Retinal pigment epithelial cell (primary cell): ENCODE measurements around the gene FHOD1.

Experiments used
- DNase-seq: peaks from one replicate; pipeline ENCODE4 v3.0.0-alpha.2; 2010; ENCODE audit warnings: low read depth
- H3K4me3 ChIP-seq: 2 replicates; pipeline ENCODE4 v1.5.1; 2011; ENCODE audit warnings: mild to moderate bottlenecking, low read length, control low read depth, moderate library complexity
- CTCF ChIP-seq: conservative IDR thresholded peaks from 2 replicates; pipeline ENCODE4 v1.5.1; 2011; ENCODE audit warnings: low read depth, low read length, control low read depth, inconsistent platforms

The FHOD1 gene

DNA sequence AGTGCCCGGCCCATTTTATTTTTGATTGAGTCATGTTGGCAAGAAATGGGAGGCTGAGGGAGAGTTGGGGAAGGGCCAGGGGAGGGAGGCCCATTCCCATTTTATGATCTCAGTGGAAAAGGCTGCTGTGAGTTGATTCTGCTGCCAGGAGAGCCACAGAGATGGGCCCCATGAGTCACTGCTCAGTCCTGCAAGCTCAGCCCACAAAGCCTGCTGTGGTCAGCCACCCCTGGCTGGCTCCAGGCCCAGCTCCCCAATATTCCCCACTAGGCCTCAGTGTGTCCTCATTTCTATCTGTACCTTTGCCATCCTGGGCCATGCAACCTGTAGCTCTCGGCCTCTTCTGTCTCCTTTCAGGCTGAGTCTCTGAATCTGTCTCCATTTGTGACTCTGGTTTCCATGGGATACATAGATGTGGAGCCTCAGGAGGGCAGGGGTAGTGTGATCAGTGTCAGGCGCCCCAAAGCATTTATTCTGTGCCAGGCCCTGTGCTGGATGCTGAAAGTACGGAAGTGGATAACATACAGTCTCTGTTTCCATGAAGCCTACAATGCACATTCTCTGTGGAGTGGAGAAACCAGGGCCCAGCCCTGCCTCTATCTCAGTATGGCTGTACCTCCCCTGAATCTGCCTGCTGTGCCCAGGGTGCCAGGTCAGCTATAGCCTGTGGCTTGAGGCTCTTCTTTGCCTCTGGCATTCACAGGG is 30.2 kb upstream of the FHOD1 start:
- TF ChIP-seq CTCF = no peak
- peak; percentile 88 for DNase-seq
- no peak overlapping the region for H3K4me3 ChIP-seq

GRCh38 chr16:67275321-67275720 is 28.0 kb upstream of the FHOD1 start:
- TF ChIP-seq CTCF = no peak
- no peak overlapping the region for H3K4me3 ChIP-seq
- no peak for DNase-seq

DNA sequence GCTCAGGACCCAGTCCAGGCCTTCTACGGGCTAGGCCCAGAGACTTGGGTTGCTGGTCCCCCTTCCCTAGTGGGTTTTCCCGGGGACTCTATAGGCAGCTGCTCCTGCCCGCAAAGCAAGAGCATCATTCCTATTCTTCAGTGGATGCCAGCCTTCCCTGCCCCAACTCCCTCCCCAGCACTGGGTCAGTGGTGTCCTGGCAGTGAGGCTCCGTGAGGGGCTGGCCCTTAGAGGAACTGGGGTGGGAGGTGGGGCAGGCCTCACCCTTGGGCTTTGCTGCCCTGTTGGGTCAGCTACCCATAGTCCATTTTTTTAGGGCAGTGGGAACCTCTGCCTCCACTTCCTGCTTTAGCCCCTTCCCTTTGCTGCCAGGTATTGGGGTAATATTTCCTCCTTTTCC is 24.2 kb upstream of the FHOD1 start:
- TF ChIP-seq CTCF = no peak
- no peak for DNase-seq
- H3K4me3 ChIP-seq = no peak overlapping the region

DNA sequence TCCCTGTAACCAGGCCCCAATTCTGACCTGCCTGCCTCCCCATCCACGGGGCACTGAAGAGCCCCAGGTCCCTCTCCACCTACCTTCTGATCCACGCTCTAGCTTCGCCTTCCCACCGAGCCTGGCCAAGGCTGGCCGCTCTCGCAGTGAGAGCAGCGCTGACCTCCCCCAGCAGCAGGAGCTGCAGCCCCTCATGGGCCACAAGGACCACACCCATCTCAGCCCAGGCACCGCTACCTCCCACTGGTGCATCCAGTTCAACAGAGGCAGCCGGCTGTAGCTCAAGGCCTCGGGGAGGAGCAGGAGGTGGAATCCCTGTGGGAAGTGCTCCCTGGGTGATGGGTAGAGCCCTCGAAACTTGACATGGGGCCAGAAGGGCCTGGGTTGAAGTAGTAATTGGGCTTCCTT is 23.7 kb upstream of the FHOD1 start:
- TF ChIP-seq CTCF = no peak
- DNase-seq = no peak
- H3K4me3 ChIP-seq = no peak overlapping the region

- no peak overlapping the region for H3K4me3 ChIP-seq
- no peak for DNase-seq
- TF ChIP-seq CTCF = no peak
These were observed 22.5 kb upstream of the FHOD1 start for GRCh38 chr16:67269766-67270165.

DNA sequence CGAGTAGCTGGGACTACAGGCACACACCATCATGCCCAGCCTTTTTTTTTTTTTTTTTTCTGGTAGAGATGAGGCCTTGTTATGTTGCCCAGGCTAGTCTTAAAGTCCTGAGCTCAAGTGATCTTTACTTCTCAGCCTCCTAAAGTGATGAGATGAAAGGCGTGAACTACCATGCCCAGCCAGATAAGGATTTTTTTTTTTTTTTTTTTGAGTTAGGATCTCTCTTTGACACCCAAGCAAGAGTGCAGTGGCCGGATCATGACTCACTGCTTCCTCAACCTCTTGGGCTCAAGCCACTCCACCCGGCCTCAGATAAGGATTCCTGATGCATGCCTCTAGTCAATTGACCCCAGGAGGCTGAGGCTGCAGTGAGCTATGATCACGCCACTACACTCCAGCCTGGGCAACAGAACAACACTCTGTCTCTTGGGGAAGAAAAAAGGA is 20.9 kb upstream of the FHOD1 start:
- TF ChIP-seq CTCF = no peak
- no peak for DNase-seq

GRCh38 chr16:67265834-67266233 is 18.6 kb upstream of the FHOD1 start:
- no peak for DNase-seq
- no peak for TF ChIP-seq CTCF
- H3K4me3 ChIP-seq = no peak overlapping the region

More for the DNA sequence above, 20.9 kb upstream of the FHOD1 start:
- H3K4me3 ChIP-seq = no peak overlapping the region
